Measurements from ENCODE around the gene HTRA3. TPM values are rescaled to one million over a fixed set of nuclear protein-coding genes. Genes with fewer than 3 reads are reported as not detected.

Gene HTRA3
- total and polyA plus RNA-seq, 2 experiments from 2014 or later, result 1.3 to 3.6 TPM

- ATAC-seq, result no peak
- no peaks in the 10 kb centered on the region for H3F3A ChIP-seq (replicated peaks; ENCODE audit: low read depth)
- no peaks in the 10 kb centered on the region for H3K36me3 ChIP-seq (ENCODE audit: insufficient read depth)
- no peaks in the 10 kb centered on the region for H3K4me1 ChIP-seq (ENCODE audit: insufficient read depth)
- TF ChIP-seq CTCF (conservative IDR thresholded peaks at IDR 0.05; ENCODE audit: low read depth in 2 of 2) (no peak), EZH2phosphoT487 (IDR thresholded peaks at IDR 0.05; ENCODE audit: unreplicated experiment) (no peak), ZNF331 (CRISPR knock-in tag; IDR thresholded peaks at IDR 0.05; ENCODE audit: low read depth) (no peak), POLR2AphosphoS5 (IDR thresholded peaks at IDR 0.05; ENCODE audit: low read depth) (no peak), EZH2 (IDR thresholded peaks at IDR 0.05; ENCODE audit: low read depth, unreplicated experiment) (no peak), NANOG (IDR thresholded peaks at IDR 0.05; ENCODE audit: borderline replicate concordance) (no peak), STAT1 (IDR thresholded peaks at IDR 0.05; ENCODE audit: unreplicated experiment) (no peak), ETS1 (IDR thresholded peaks at IDR 0.05) (no peak), REST (IDR thresholded peaks at IDR 0.05; ENCODE audit: unreplicated experiment) (no peak), JUNB (IDR thresholded peaks at IDR 0.05; ENCODE audit: unreplicated experiment) (no peak), ZNF462 (CRISPR knock-in tag; IDR thresholded peaks at IDR 0.05) (no peak), ZNF114 (CRISPR knock-in tag; IDR thresholded peaks at IDR 0.05) (no peak), CREB1 (CRISPR knock-in tag; IDR thresholded peaks at IDR 0.05; ENCODE audit: low read depth) (no peak)
- Mint-ChIP-seq H3K9me3 (no peaks in the 10 kb centered on the region), H3K36me3 (ENCODE audit: low read depth) (no peaks in the 10 kb centered on the region), H3K27ac (no peak overlapping the region), H3K27me3 (ENCODE audit: insufficient read depth, low read depth, poor library complexity) (peaks cover 13% of the 10 kb centered on the region), H3K4me3 (no peak overlapping the region), H3K4me1 (peaks cover 2% of the 10 kb centered on the region; the same call in 1 of the 3 replicates)
- H3K27me3 ChIP-seq (ENCODE audit: insufficient read depth), result no peaks in the 10 kb centered on the region
- no peaks in the 10 kb centered on the region for H3K9me2 ChIP-seq (ENCODE audit: insufficient read depth)
- no peak overlapping the region for H2AFZ ChIP-seq
- H3K4me2 ChIP-seq, result no peak overlapping the region
- DNase-seq (ENCODE audit: low spot score), result no peak
- no peak overlapping the region for H3K4me3 ChIP-seq
- H4K20me1 ChIP-seq (replicated peaks; ENCODE audit: insufficient read depth), result no peaks in the 10 kb centered on the region; the same call in 1 of the 2 replicates
- no peak overlapping the region for H3K27ac ChIP-seq (ENCODE audit: low read depth)
- no peaks in the 10 kb centered on the region for H3K79me2 ChIP-seq (replicated peaks; ENCODE audit: insufficient read depth)
These were observed 10.8 kb downstream of the HTRA3 start for GRCh38 chr4:8280158-8280875.
